Left lung (tissue), 10 donors: Measurements from ENCODE around the gene UQCR10. TPM values are rescaled to one million over a fixed set of nuclear protein-coding genes. Genes with fewer than 3 reads are reported as not detected.

Experiments
- ATAC-seq: fragments of 200-7000 bp; cut with Tn5 transposase; one replicate; pipeline ENCODE4 v1.9.1; 2020; ENCODE audit warnings: moderate library complexity
- DNase-seq, 4 donors: peaks; one replicate each; pipeline ENCODE4 v3.0.0-alpha.2; 2013 to 2020
- H3K27ac ChIP-seq, 2 donors: fragments of 200-600 bp; sonication (generic) in 1 of 2; one replicate each; pipeline versions ENCODE4 v1.5.0 to v1.8.0; 2020 to 2021
- H3K27me3 ChIP-seq, 2 donors: fragments of 200-600 bp; sonication (generic) in 1 of 2; one replicate each; pipeline versions ENCODE4 v1.5.0 to v1.8.0; 2020 to 2021
- H3K36me3 ChIP-seq, 2 donors: fragments of 200-600 bp; sonication (generic) in 1 of 2; one replicate each; pipeline versions ENCODE4 v1.5.0 to v1.8.0; 2020 to 2021
- H3K4me1 ChIP-seq, 2 donors: fragments of 200-600 bp; one replicate each; pipeline ENCODE4 v1.8.0; 2021
- H3K4me3 ChIP-seq, 2 donors: fragments of 200-600 bp; sonication (generic) in 1 of 2; one replicate each; pipeline versions ENCODE4 v1.5.0 to v1.8.0; 2020 to 2021; ENCODE audit warnings: mild to moderate bottlenecking in 1 of 2
- H3K9me3 ChIP-seq, 2 donors: fragments of 200-600 bp; sonication (generic) in 1 of 2; one replicate each; pipeline versions ENCODE4 v1.5.0 to v1.8.0; 2020 to 2021
- intact Hi-C, 2 donors: fragments of 100-400 bp; cut with DNase I; formaldehyde crosslinking; loops; one replicate each; pipeline versions ENCODE4 v1.11.2 to v1.14.2; 2022
- polyA plus RNA-seq, 6 donors: library from polyadenylated mRNA; unstranded; fragments of 120-200 nt; gene quantifications; one replicate each; pipeline ENCODE4 v1.2.1, GENCODE V29; 2013; ENCODE audit not compliant: insufficient read length in 6 of 6
- total RNA-seq, 2 donors: library from RNA; stranded (reverse); fragmentation: NEBNext Ultra II Directional; extraction: Animal tissue kit (Norgen Biotek cat#: 25700); gene quantifications; one replicate each; pipeline ENCODE4 v1.2.1, GENCODE V29; 2021
- TF ChIP-seq, protein P1 (sequence below), 2 donors: fragments of 200-600 bp; sonication (generic) in 1 of 2; IDR thresholded peaks; one replicate each; pipeline versions ENCODE4 v1.5.0 to v1.8.0; 2021; ENCODE audit warnings: antibody characterized with exemption in 2 of 2
- donor health status: DM: no; HTN: yes; CAD: no.
- donor health status: DM: no; HTN: no; CAD: no.

Gene UQCR10
- total and polyA plus RNA-seq, 8 donors, result 77.4 to 154 (median 116) TPM

DNA sequence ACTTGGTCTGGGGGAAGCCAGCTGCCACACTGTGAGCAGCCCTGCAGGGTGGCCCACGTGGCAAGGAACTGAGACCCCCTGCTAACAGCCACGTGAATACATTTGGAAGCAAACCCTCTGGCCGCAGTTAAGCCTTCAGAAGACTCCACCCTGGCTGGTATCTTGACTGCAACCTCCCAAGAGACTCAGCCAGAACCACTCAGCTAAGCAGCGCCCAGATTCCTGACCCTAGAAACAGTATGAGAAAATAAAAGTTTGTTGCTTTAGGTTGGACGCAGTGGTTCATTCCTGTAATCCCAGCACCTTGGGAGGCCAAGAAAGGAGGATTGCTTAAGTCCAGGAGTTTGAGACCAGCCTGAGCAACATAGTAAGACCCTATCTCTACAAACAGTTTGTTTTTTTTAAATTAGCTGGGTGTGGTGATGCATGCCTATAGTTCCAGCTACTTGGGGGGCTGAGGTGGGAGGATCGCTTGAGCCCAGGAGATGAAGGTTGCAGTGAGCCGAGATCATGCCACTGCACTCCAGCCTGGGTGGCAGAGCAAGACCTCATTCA, 9.0 kb upstream of the UQCR10 start:
- no peak for ATAC-seq
- H3K27me3 ChIP-seq, result no peaks in the 10 kb centered on the region
- intact Hi-C loops, result no loop called here
- peak in 1 of 4 donors; percentile 1 for DNase-seq
- no peaks in the 10 kb centered on the region for H3K4me1 ChIP-seq
- H3K27ac ChIP-seq, result no peak overlapping the region
- H3K9me3 ChIP-seq, result no peaks in the 10 kb centered on the region
- peaks cover 0 to 8% of the 10 kb centered on the region in 2 donors for H3K36me3 ChIP-seq
- no peak overlapping the region for H3K4me3 ChIP-seq
- TF ChIP-seq, protein P1, sequence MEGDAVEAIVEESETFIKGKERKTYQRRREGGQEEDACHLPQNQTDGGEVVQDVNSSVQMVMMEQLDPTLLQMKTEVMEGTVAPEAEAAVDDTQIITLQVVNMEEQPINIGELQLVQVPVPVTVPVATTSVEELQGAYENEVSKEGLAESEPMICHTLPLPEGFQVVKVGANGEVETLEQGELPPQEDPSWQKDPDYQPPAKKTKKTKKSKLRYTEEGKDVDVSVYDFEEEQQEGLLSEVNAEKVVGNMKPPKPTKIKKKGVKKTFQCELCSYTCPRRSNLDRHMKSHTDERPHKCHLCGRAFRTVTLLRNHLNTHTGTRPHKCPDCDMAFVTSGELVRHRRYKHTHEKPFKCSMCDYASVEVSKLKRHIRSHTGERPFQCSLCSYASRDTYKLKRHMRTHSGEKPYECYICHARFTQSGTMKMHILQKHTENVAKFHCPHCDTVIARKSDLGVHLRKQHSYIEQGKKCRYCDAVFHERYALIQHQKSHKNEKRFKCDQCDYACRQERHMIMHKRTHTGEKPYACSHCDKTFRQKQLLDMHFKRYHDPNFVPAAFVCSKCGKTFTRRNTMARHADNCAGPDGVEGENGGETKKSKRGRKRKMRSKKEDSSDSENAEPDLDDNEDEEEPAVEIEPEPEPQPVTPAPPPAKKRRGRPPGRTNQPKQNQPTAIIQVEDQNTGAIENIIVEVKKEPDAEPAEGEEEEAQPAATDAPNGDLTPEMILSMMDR (IDR thresholded peaks at IDR 0.05), result no peak

- Histone ChIP-seq H3K27ac (no peak overlapping the region), H3K27me3 (no peaks in the 10 kb centered on the region), H3K9me3 (no peaks in the 10 kb centered on the region), H3K36me3 (peaks cover 0 to 4% of the 10 kb centered on the region in 2 donors), H3K4me1 (peaks cover 0 to under 1% of the 10 kb centered on the region in 2 donors), H3K4me3 (no peak overlapping the region)
- peak in 1 of 4 donors; percentile 18 for DNase-seq
- TF ChIP-seq, protein P1 (IDR thresholded peaks at IDR 0.05), result no peak
- intact Hi-C loops, result no loop called here
- ATAC-seq, result no peak
Measured at GRCh38 chr22:29758959-29759358, 8.2 kb upstream of the UQCR10 start.

DNA sequence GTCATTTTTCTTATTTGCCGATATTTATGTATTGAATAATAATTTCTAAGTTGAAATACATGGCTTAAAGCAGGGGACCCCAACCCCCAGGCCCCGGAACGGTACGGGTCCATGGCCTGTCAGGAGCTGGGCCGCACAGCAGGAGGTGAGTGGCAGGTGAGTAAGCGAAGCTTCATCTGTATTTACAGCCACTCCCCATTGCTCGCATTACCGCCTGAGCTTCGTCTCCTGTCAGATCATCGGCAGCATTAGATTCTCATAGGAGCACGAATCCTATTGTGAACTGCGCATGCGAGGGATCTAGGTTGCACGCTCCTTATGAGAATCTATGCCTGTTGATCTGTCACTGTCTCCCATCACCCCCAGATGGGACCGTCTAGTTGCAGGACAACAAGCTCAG, 4.9 kb upstream of the UQCR10 start:
- Histone ChIP-seq H3K27me3 (no peaks in the 10 kb centered on the region), H3K27ac (no peak overlapping the region), H3K36me3 (no peaks in the 10 kb centered on the region), H3K4me3 (no peak overlapping the region), H3K9me3 (no peaks in the 10 kb centered on the region), H3K4me1 (peaks cover 7 to 17% of the 10 kb centered on the region in 2 donors)
- ATAC-seq (no peak), DNase-seq (peak in 1 of 4 donors; percentile 40)
- TF ChIP-seq, protein P1 (IDR thresholded peaks at IDR 0.05), result no peak
- intact Hi-C loops, result no loop called here

GRCh38 chr22:29765905-29766631, 1.1 kb upstream of the UQCR10 start:
- Histone ChIP-seq H3K36me3 (peaks cover 0 to 18% of the 10 kb centered on the region in 2 donors), H3K27me3 (no peaks in the 10 kb centered on the region), H3K27ac (peak overlapping the region; percentile 79 to 91), H3K4me1 (peaks cover 19 to 38% of the 10 kb centered on the region in 2 donors), H3K9me3 (no peaks in the 10 kb centered on the region), H3K4me3 (peak overlapping the region; percentile 74 to 75)
- peak; percentile 4 for ATAC-seq
- DNase-seq, result peak in 1 of 4 donors; percentile 42
- TF ChIP-seq, protein P1 (IDR thresholded peaks at IDR 0.05), result no peak
- intact Hi-C loops, result no loop called here

- intact Hi-C loops, result no loop called here
- DNase-seq, result peak; percentile 92 to 97 (median 97)
- H3K27me3 ChIP-seq, result no peaks in the 10 kb centered on the region
Measured at GRCh38 chr22:29766632-29767170, 468 bp upstream of the UQCR10 start, which contains the start of gene ZMAT5. ZMAT5 (minus strand) TSS chr22:29767007; CDS start chr22:29748544, 18,463 bp downstream.

More at GRCh38 chr22:29766632-29767170, 468 bp upstream of the UQCR10 start, which contains the start of gene ZMAT5:
- peak; percentile 97 for ATAC-seq
- TF ChIP-seq, protein P1 (IDR thresholded peaks at IDR 0.05), result no peak
- Histone ChIP-seq H3K27ac (peak within 1 kb of the TSS; percentile 79 to 91), H3K9me3 (no peaks in the 10 kb centered on the region), H3K36me3 (peaks cover 0 to 23% of the 10 kb centered on the region in 2 donors), H3K4me1 (peaks cover 19 to 38% of the 10 kb centered on the region in 2 donors), H3K4me3 (peak within 1 kb of the TSS; percentile 75 to 89)
